Caco-2 (cell line): ENCODE results near the gene STXBP5L. TPM values are rescaled to one million over a fixed set of nuclear protein-coding genes. Genes with fewer than 3 reads are reported as not detected.
"Not testable (repeated sequence)": the region's sequence is repeated elsewhere in the genome, so short reads cannot be mapped to it uniquely, and the experiment has no call there.

Source experiments
- BruUV-seq: library from RNA; stranded (reverse); fragments of 400-500 nt; replicated peaks from 2 replicates; lab custom pipeline; 2021; lab: Mats Ljungman, UMichigan
- CTCF ChIA-PET: fragments of 300-600 bp; sonication (Branson Sonifier 250); formaldehyde crosslinking; loops from one replicate; lab custom pipeline; 2022; ENCODE audit warnings: antibody characterized with exemption; lab: Charles Lee
- POLR2A ChIA-PET: fragments of 300-600 bp; sonication (Branson Sonifier 250); formaldehyde crosslinking; loops from one replicate; lab custom pipeline; 2022; ENCODE audit warnings: antibody characterized with exemption; lab: Charles Lee
- DNase-seq, 2 experiments: peaks; one replicate each; pipeline versions ENCODE4 v3.0.0 to v3.0.0-alpha.2; 2020 to 2022
- H3K27me3 ChIP-seq: replicated peaks from 2 replicates; pipeline ENCODE4 v1.6.0; 2011; ENCODE audit warnings: low read length; ENCODE audit not compliant: control insufficient read depth, insufficient read depth
- H3K36me3 ChIP-seq: 2 replicates; pipeline ENCODE4 v1.5.1; 2011; ENCODE audit warnings: low read length; ENCODE audit not compliant: control insufficient read depth, insufficient read depth
- H3K4me1 ChIP-seq: fragments of 250-450 bp; sonication (Bioruptor Pico); 2 replicates; pipeline ENCODE4 v1.5.1; 2020; ENCODE audit warnings: mild to moderate bottlenecking
- H3K4me3 ChIP-seq: 2 replicates; pipeline ENCODE4 v1.5.1; 2011; ENCODE audit warnings: low read depth, mild to moderate bottlenecking, control low read depth, low read length
- H3K9me3 ChIP-seq: fragments of 250-450 bp; sonication (Bioruptor Pico); 2 replicates; pipeline ENCODE4 v1.5.1; 2020; ENCODE audit warnings: mild to moderate bottlenecking, moderate library complexity
- H3K27ac Mint-ChIP-seq: one replicate; pipeline ENCODE4 v1.8.0; 2022; ENCODE audit warnings: mixed read lengths; ENCODE audit not compliant: unreplicated experiment
- H3K27me3 Mint-ChIP-seq: one replicate; pipeline ENCODE4 v1.8.0; 2022; ENCODE audit warnings: mixed read lengths; ENCODE audit not compliant: insufficient read depth, unreplicated experiment
- H3K36me3 Mint-ChIP-seq: one replicate; pipeline ENCODE4 v1.8.0; 2022; ENCODE audit warnings: mild to moderate bottlenecking, mixed read lengths; ENCODE audit not compliant: insufficient read depth, unreplicated experiment
- H3K4me1 Mint-ChIP-seq: one replicate; pipeline ENCODE4 v1.8.0; 2022; ENCODE audit warnings: low read depth, mixed read lengths; ENCODE audit not compliant: unreplicated experiment
- H3K4me3 Mint-ChIP-seq: one replicate; pipeline ENCODE4 v1.8.0; 2022; ENCODE audit warnings: mild to moderate bottlenecking, moderate library complexity, mixed read lengths; ENCODE audit not compliant: unreplicated experiment
- H3K9me3 Mint-ChIP-seq: one replicate; pipeline ENCODE4 v1.8.0; 2022; ENCODE audit warnings: mixed read lengths; ENCODE audit not compliant: unreplicated experiment
- CTCF ChIP-seq, 2 experiments: fragments of 200-600 bp in 1 of 2; IDR thresholded peaks; 1 replicate in 1 of 2; 2 replicates in 1 of 2; pipeline versions ENCODE4 v1.5.1 to v1.8.0; 2011 to 2022; ENCODE audit warnings: antibody characterized with exemption in 1 of 2, control low read depth in 1 of 2, inconsistent platforms in 1 of 2, low read depth in 1 of 2, low read length in 1 of 2, mild to moderate bottlenecking in 1 of 2, moderate library complexity in 1 of 2; ENCODE audit not compliant: insufficient read depth in 1 of 2, severe bottlenecking in 1 of 2, unreplicated experiment in 1 of 2
- intact Hi-C: fragments of 100-400 bp; cut with micrococcal nuclease; formaldehyde crosslinking; loops from one replicate; pipeline ENCODE4 v1.10.0; 2022; ENCODE audit not compliant: unreplicated experiment
- total RNA-seq: library from RNA; stranded (reverse); gene quantifications from 2 replicates; pipeline ENCODE4 v1.2.3, GENCODE V29; 2022

Gene STXBP5L
- total RNA-seq, 1 experiment from 2014 or later = not detected

GRCh38 chr3:121075191-121075590 is 167.2 kb downstream of the STXBP5L start:
- Mint-ChIP-seq H3K4me1 (peaks cover 13% of the 10 kb centered on the region), H3K4me3 (no peak overlapping the region), H3K9me3 (no peaks in the 10 kb centered on the region), H3K27ac (no peak overlapping the region), H3K36me3 (no peaks in the 10 kb centered on the region), H3K27me3 (peaks cover 2% of the 10 kb centered on the region)
- POLR2A ChIA-PET = no interaction called here
- no peaks in the 10 kb centered on the region for H3K36me3 ChIP-seq
- intact Hi-C loops = no loop called here
- CTCF ChIA-PET = no interaction called here
- no peak overlapping the region for H3K4me3 ChIP-seq
- no peak for TF ChIP-seq CTCF (IDR thresholded peaks at IDR 0.05; ENCODE audit: insufficient read depth in 1 of 2, low read depth in 1 of 2, low read length in 1 of 2, severe bottlenecking in 1 of 2, unreplicated experiment in 1 of 2)
- no peak for DNase-seq
- no peaks in the 10 kb centered on the region for H3K27me3 ChIP-seq
- H3K9me3 ChIP-seq = no peaks in the 10 kb centered on the region
- peaks cover 14% of the 10 kb centered on the region for H3K4me1 ChIP-seq
- no TSS peak for BruUV-seq

- H3K27me3 ChIP-seq, H3K27me3 Mint-ChIP-seq, H3K36me3 Mint-ChIP-seq, BruUV-seq, CTCF ChIA-PET, POLR2A ChIA-PET, DNase-seq, H3K9me3 Mint-ChIP-seq, H3K4me3 Mint-ChIP-seq, intact Hi-C loops, H3K9me3 ChIP-seq, H3K36me3 ChIP-seq, H3K4me3 ChIP-seq: not testable (repeated sequence)
- H3K4me1 Mint-ChIP-seq = peaks cover 13% of the 10 kb centered on the region
- peaks cover 14% of the 10 kb centered on the region for H3K4me1 ChIP-seq
- H3K27ac Mint-ChIP-seq = peak overlapping the region; percentile 69
These were observed 170.5 kb downstream of the STXBP5L start for GRCh38 chr3:121078378-121079101.

- Mint-ChIP-seq H3K4me1 (no peaks in the 10 kb centered on the region), H3K9me3 (peaks cover 10% of the 10 kb centered on the region), H3K4me3 (no peak overlapping the region), H3K27me3 (peaks cover 11% of the 10 kb centered on the region), H3K36me3 (no peaks in the 10 kb centered on the region), H3K27ac (no peak overlapping the region)
- BruUV-seq = no TSS peak
- H3K36me3 ChIP-seq = no peaks in the 10 kb centered on the region
- no peak overlapping the region for H3K4me3 ChIP-seq
- ChIA-PET POLR2A (no interaction called here), CTCF (no interaction called here)
- no peak for TF ChIP-seq CTCF (IDR thresholded peaks at IDR 0.05; ENCODE audit: insufficient read depth in 1 of 2, low read depth in 1 of 2, low read length in 1 of 2, severe bottlenecking in 1 of 2, unreplicated experiment in 1 of 2)
- no peaks in the 10 kb centered on the region for H3K27me3 ChIP-seq
- no peak for DNase-seq
- H3K4me1 ChIP-seq = no peaks in the 10 kb centered on the region
- intact Hi-C loops = no loop called here
- H3K9me3 ChIP-seq = no peaks in the 10 kb centered on the region
These were observed 188.9 kb downstream of the STXBP5L start for GRCh38 chr3:121096953-121097352.

- H3K36me3 Mint-ChIP-seq, H3K4me1 Mint-ChIP-seq, H3K27me3 ChIP-seq, CTCF ChIA-PET, H3K9me3 ChIP-seq, intact Hi-C loops, H3K36me3 ChIP-seq, H3K9me3 Mint-ChIP-seq, POLR2A ChIA-PET, DNase-seq, H3K4me3 Mint-ChIP-seq, H3K4me3 ChIP-seq, BruUV-seq, H3K27me3 Mint-ChIP-seq, H3K27ac Mint-ChIP-seq, H3K4me1 ChIP-seq: not testable (repeated sequence)
These were observed 203.1 kb downstream of the STXBP5L start for GRCh38 chr3:121111086-121111485.
